ENCODE results near the gene TMOD2. TPM values are rescaled to one million over a fixed set of nuclear protein-coding genes. Genes with fewer than 3 reads are reported as not detected.

The TMOD2 gene
- total RNA-seq, 1 experiment from 2014 or later, result 4.3 TPM

GRCh38 chr15:51829376-51830275 lies 78.2 kb downstream of the TMOD2 start, which contains the start of gene TMOD3:
TSS of gene TMOD3 (plus strand) at chr15:51829653. CDS start at chr15:51862885, 33,232 bp downstream.
- H3K27me3 ChIP-seq (replicated peaks), result no peaks in the 10 kb centered on the region
- H3K27ac ChIP-seq, result peak within 1 kb of the TSS; percentile 82
- H3K36me3 ChIP-seq, result peaks cover 10% of the 10 kb centered on the region
- H3K9me3 ChIP-seq (replicated peaks), result no peaks in the 10 kb centered on the region
- H3K4me1 ChIP-seq (replicated peaks), result peaks cover 32% of the 10 kb centered on the region
- H3K4me3 ChIP-seq, result peak within 1 kb of the TSS; percentile 92
- DNase-seq (ENCODE audit: low read depth in 1 of 2, low spot score in 2 of 2), result peak; percentile 90 to 96

DNA sequence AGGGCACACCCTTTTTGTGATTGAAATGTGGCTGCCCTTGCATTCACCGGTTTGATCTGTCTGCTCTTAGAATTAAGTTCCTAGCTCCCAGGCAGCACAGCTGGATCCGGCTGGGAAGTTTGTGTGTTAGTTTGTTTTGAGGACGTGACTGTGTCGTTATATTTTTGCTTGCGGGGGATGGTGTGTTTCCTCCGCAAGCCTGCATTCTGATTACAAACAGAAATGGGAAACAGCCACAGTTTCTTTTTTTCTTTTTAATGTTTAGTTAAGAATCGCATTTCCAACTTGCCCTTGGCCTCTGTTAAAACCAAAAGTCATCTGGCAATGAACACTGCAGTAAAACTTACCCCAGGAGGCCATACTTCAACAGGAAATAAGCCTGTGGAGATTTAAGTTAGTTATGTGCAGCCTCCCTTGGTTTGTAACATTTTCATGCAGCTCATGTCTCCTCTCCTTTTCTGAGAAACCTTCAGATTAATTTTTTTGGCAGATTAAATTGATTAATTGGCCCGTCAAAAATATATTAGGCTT lies 78.9 kb downstream of the TMOD2 start:
- no peak for DNase-seq (ENCODE audit: low read depth in 1 of 2, low spot score in 2 of 2)
- Histone ChIP-seq H3K4me3 (peak overlapping the region; percentile 92), H3K36me3 (peaks cover 17% of the 10 kb centered on the region), H3K27ac (peak overlapping the region; percentile 82), H3K27me3 (replicated peaks) (no peaks in the 10 kb centered on the region), H3K9me3 (replicated peaks) (no peaks in the 10 kb centered on the region), H3K4me1 (replicated peaks) (peaks cover 39% of the 10 kb centered on the region)

GRCh38 chr15:51833772-51834171 lies 82.4 kb downstream of the TMOD2 start:
- H3K4me1 ChIP-seq (replicated peaks), result peaks cover 58% of the 10 kb centered on the region
- no peak for DNase-seq (ENCODE audit: low read depth in 1 of 2, low spot score in 2 of 2)
- no peaks in the 10 kb centered on the region for H3K9me3 ChIP-seq (replicated peaks)
- H3K36me3 ChIP-seq, result peaks cover 21% of the 10 kb centered on the region
- H3K27ac ChIP-seq, result no peak overlapping the region
- no peaks in the 10 kb centered on the region for H3K27me3 ChIP-seq (replicated peaks)
- H3K4me3 ChIP-seq, result no peak overlapping the region

- no peaks in the 10 kb centered on the region for H3K27me3 ChIP-seq (replicated peaks)
- H3K36me3 ChIP-seq, result peaks cover 11% of the 10 kb centered on the region; the same call in 1 of the 2 replicates
- H3K4me3 ChIP-seq, result peak overlapping the region; percentile 13
- H3K9me3 ChIP-seq (replicated peaks), result no peaks in the 10 kb centered on the region
- H3K4me1 ChIP-seq (replicated peaks), result peaks cover 53% of the 10 kb centered on the region
- H3K27ac ChIP-seq, result peak overlapping the region; percentile 76
- peak; percentile 77 to 85 for DNase-seq (ENCODE audit: low read depth in 1 of 2, low spot score in 2 of 2)
These were observed 86.4 kb downstream of the TMOD2 start for GRCh38 chr15:51837792-51838251.

DNA sequence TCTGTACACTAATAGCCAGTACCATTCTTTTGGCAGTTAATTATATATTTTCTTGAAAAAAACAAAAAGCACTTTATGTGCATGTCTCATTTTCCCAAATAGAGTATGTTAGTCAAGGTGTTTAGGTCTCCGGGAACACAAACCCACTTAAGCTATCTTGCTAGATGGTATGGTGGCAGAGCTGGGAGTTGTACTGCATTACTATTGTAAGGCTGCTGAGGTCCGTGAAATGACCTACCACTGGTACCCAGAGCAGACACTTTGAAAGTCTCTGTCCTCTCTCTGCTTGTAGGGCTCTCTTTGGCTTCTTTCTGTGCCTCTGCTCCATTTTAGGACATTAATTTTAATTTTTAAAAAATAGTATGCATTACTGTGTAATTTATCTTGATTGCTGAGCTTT lies 86.9 kb downstream of the TMOD2 start:
- H3K9me3 ChIP-seq (replicated peaks), result no peaks in the 10 kb centered on the region
- H3K27ac ChIP-seq, result peak overlapping the region; percentile 76
- H3K36me3 ChIP-seq, result peaks cover 11% of the 10 kb centered on the region; the same call in 1 of the 2 replicates
- no peaks in the 10 kb centered on the region for H3K27me3 ChIP-seq (replicated peaks)
- H3K4me3 ChIP-seq, result no peak overlapping the region
- peaks cover 57% of the 10 kb centered on the region for H3K4me1 ChIP-seq (replicated peaks)
- no peak for DNase-seq (ENCODE audit: low read depth in 1 of 2, low spot score in 2 of 2)

DNA sequence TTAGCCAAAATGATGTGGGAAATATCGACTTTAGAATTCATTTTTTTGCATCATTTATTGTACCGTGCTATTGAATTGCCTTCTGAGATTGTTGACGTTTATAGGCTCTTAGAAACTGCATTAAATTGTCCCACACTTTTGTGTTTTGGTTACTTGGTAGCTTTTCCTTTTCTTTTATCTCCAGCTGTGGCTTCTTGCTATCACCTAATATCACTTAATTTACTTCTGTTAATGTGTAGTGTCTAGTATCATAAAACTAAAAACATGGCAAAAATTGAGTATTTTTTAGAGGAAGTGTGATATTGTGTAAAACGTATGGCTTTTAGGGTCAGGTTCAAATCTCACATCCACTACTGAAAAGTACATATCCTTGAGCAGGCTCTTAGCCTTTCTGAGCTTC lies 89.3 kb downstream of the TMOD2 start:
- no peak overlapping the region for H3K27ac ChIP-seq
- H3K9me3 ChIP-seq (replicated peaks), result no peaks in the 10 kb centered on the region
- no peak overlapping the region for H3K4me3 ChIP-seq
- H3K36me3 ChIP-seq, result 0 out of 2 replicates have a peak, but pooled peaks cover 3% of the 10 kb centered on the region
- no peaks in the 10 kb centered on the region for H3K27me3 ChIP-seq (replicated peaks)
- H3K4me1 ChIP-seq (replicated peaks), result peaks cover 66% of the 10 kb centered on the region
- DNase-seq (ENCODE audit: low read depth in 1 of 2, low spot score in 2 of 2), result no peak

GRCh38 chr15:51841406-51842040 lies 90.1 kb downstream of the TMOD2 start:
- H3K36me3 ChIP-seq, result 0 out of 2 replicates have a peak, but pooled peaks cover 3% of the 10 kb centered on the region
- peaks cover 70% of the 10 kb centered on the region for H3K4me1 ChIP-seq (replicated peaks)
- H3K27me3 ChIP-seq (replicated peaks), result no peaks in the 10 kb centered on the region
- no peak for DNase-seq (ENCODE audit: low read depth in 1 of 2, low spot score in 2 of 2)
- no peak overlapping the region for H3K27ac ChIP-seq
- no peak overlapping the region for H3K4me3 ChIP-seq
- no peaks in the 10 kb centered on the region for H3K9me3 ChIP-seq (replicated peaks)

DNA sequence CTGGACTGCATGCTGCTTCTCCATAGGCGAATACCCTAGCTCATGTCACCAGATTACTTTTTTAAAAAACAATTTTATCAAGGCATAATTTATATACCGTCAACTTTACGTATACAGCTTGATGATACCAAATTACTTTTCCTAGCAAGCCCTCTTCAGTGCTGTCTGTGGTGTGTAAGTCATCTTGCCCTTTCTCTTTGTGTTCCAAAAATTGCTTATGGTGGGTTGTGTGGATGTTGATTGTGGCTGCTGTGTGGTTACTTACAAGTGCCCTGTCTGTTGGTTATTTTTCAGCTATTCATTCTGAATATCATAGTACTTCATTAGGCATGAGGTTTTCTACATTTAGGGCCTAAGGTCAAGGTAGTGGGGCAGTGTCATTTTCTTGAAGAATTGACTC lies 90.9 kb downstream of the TMOD2 start:
- Histone ChIP-seq H3K4me3 (no peak overlapping the region), H3K27me3 (replicated peaks) (no peaks in the 10 kb centered on the region), H3K27ac (peak overlapping the region; percentile 65; the same call in 1 of the 2 replicates), H3K4me1 (replicated peaks) (peaks cover 71% of the 10 kb centered on the region), H3K9me3 (replicated peaks) (no peaks in the 10 kb centered on the region), H3K36me3 (no peaks in the 10 kb centered on the region)
- DNase-seq (ENCODE audit: low read depth in 1 of 2, low spot score in 2 of 2), result no peak

DNA sequence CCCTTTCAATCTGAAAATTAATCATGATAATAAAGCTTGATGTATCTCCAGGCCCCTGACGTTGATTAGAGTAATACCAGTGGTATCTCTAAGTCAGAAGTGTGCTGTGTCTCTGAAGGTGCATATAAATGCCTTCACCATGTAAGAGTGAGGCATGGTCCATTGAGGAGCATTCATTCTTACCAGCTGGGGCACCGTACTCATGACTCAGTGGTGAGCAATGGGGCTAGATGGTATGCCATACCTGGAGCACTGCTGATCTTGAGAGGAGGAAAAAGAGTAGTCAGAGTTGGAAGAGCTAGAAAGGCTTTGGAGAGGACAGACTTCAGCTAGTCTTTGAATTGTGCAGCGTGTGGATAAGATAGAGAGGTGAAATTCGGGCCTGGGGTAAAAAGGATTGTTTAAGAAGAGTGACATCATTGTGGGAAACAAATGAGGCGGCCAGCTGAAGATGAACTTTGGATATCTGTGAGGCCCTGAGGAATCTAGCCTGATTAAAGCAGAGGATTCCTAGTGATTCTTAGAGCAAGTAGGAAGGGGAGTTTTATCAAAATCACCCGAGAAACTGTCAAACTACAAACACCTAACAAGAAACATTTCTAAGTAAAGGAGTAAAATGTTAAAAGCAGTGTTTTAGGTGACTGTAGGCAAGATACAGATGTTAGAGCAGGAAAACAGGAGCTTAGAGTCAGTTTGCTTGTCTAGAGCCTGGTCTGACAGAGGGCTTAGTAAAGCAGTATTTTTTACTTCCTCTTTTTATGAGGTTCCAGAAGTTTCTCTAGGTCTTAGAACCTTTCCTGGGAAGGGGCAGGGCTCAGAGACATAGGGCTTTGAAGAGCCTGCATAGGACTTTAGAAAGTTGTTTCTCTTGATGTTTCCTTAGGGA lies 91.7 kb downstream of the TMOD2 start:
- Histone ChIP-seq H3K27ac (peak overlapping the region; percentile 65), H3K4me1 (replicated peaks) (peaks cover 71% of the 10 kb centered on the region), H3K9me3 (replicated peaks) (no peaks in the 10 kb centered on the region), H3K27me3 (replicated peaks) (no peaks in the 10 kb centered on the region), H3K36me3 (no peaks in the 10 kb centered on the region), H3K4me3 (no peak overlapping the region)
- peak; percentile 54 to 68 for DNase-seq (ENCODE audit: low read depth in 1 of 2, low spot score in 2 of 2)

DNA sequence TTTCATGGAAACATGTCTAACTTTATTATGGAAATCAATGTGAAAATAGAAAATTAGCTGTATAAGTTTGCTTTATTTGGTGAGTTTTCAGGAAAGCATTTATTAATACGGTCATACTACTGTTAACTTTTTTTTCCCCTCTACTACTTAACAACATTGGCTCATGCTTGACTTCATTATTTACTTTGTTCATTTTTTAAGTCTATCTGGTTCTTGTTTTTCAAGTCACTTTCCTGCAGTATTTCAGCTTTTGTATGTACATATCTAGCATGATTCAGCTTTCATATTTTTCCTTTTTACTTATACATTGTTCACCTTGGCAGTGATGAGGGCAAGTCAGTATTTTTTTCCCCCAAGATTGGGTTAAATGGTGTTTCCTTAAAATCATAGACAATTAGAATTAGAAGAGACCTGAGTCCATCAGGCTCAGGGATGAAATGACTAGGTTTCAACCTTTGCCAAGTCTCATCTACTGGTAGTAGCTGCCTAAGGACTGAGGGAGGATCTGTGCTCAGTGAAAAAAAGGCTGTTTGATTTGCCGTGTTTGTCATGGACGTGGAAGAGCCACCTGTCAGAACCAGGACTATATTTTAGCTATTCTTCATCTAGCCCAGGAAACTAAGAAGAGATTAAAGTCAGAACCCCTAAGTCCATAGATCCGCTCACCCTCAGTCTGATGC lies 93.5 kb downstream of the TMOD2 start:
- DNase-seq (ENCODE audit: low read depth in 1 of 2, low spot score in 2 of 2), result no peak
- no peak overlapping the region for H3K4me3 ChIP-seq
- H3K36me3 ChIP-seq, result no peaks in the 10 kb centered on the region
- H3K27me3 ChIP-seq (replicated peaks), result no peaks in the 10 kb centered on the region
- no peaks in the 10 kb centered on the region for H3K9me3 ChIP-seq (replicated peaks)
- H3K27ac ChIP-seq, result no peak overlapping the region; the same call in 1 of the 2 replicates
- peaks cover 62% of the 10 kb centered on the region for H3K4me1 ChIP-seq (replicated peaks)

DNA sequence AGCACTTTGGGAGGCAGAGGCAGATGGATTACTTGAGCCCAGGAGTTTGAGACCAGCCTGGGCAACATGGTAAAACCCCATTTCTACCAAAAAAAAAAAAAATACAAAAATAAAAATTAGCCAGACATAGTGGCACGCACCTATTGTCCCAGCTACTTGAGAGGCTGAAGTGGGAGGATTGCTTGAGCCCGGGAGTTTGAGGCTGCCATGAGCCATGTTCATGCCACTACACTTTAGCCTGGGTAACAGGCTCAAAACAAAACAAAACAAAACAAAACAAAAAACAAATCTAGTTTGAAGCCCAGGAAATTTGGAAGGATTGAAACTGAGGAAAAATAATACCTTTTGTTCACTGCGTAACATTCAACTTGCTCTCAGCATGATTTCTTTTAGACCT lies 94.7 kb downstream of the TMOD2 start:
- Histone ChIP-seq H3K27ac (peak overlapping the region; percentile 83), H3K4me1 (replicated peaks) (peaks cover 60% of the 10 kb centered on the region), H3K36me3 (no peaks in the 10 kb centered on the region), H3K4me3 (no peak overlapping the region), H3K9me3 (replicated peaks) (no peaks in the 10 kb centered on the region), H3K27me3 (replicated peaks) (no peaks in the 10 kb centered on the region)
- no peak for DNase-seq (ENCODE audit: low read depth in 1 of 2, low spot score in 2 of 2)

DNA sequence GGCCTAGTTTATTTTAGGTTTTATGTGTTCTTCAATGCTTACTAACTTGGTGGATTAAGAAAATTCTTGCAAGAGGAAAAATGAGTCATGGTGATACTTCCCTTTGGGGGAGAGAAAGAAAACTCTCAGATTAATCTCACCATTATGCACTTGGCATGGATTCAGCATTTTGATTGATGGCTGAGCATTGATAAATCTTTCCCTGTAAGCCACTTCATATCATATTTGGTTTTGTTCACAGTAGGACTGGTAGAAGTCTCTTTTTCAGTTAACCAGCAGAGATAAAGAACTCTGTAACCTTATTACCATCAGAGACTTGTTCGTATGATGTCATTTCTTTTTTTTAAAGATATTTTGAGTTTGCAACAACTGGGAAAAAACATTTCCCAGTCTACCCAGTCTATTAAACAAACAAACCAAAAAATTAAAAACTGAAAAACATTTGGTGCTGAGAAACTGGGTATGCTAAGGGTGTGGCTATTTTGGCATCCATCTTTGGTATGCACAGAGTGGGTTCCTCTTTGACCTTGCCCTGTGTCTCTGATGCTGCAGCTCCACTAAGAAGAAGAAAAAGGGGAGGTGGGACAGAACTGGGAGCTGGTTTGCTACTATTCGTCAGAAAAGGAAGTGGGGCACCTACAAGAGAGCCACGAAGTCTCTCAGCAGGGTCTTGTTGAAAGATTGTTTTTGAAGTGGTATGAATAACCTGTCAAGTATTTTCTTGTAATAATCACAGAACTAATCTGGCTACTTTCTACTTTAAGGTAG lies 95.2 kb downstream of the TMOD2 start:
- H3K4me1 ChIP-seq (replicated peaks), result peaks cover 60% of the 10 kb centered on the region
- no peaks in the 10 kb centered on the region for H3K9me3 ChIP-seq (replicated peaks)
- no peaks in the 10 kb centered on the region for H3K36me3 ChIP-seq
- H3K27ac ChIP-seq, result peak overlapping the region; percentile 83
- peak in 1 of 2 experiments; percentile 80 for DNase-seq (ENCODE audit: low read depth in 1 of 2, low spot score in 2 of 2)
- H3K27me3 ChIP-seq (replicated peaks), result no peaks in the 10 kb centered on the region
- no peak overlapping the region for H3K4me3 ChIP-seq
